Measurements from ENCODE around the gene RASSF3.
"Not testable (repeated sequence)": the region's sequence is repeated elsewhere in the genome, so short reads cannot be mapped to it uniquely, and the experiment has no call there.

The RASSF3 gene, protein sequence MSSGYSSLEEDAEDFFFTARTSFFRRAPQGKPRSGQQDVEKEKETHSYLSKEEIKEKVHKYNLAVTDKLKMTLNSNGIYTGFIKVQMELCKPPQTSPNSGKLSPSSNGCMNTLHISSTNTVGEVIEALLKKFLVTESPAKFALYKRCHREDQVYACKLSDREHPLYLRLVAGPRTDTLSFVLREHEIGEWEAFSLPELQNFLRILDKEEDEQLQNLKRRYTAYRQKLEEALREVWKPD

DNA sequence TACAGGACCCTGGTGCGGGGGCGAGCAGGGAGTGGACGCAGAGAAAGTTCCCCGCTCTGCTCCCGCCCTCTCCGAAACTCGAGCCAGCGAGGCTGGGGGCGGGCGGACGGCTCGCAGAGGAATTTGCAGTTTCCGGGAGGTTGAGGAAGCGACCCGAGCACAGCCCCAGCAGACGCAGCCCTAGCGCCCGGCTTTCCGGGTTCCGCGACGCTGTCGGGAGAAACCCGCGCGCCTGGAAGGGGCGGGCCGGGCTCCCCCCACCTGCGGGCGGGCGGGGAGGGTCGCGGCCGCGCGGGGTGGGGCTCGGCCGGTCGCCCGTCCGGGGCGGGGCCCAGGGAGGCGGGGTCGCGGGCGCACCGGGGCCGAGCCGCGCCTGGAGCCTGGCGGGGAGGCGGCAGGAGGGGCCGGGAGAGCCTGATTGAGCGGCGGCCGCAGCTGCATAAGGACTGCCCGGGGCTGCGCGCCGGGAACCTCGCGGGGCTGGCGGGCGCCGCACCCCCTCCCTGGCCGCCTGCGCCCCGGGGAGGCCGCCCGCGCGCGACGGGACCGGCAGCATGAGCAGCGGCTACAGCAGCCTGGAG is at the start of gene RASSF3:
Gene RASSF3 (plus strand): TSS at position 417 of the 581 bp plus-strand sequence. CDS start 138 bp downstream, at position 555.
- DNase-seq = peak; percentile 95

DNA sequence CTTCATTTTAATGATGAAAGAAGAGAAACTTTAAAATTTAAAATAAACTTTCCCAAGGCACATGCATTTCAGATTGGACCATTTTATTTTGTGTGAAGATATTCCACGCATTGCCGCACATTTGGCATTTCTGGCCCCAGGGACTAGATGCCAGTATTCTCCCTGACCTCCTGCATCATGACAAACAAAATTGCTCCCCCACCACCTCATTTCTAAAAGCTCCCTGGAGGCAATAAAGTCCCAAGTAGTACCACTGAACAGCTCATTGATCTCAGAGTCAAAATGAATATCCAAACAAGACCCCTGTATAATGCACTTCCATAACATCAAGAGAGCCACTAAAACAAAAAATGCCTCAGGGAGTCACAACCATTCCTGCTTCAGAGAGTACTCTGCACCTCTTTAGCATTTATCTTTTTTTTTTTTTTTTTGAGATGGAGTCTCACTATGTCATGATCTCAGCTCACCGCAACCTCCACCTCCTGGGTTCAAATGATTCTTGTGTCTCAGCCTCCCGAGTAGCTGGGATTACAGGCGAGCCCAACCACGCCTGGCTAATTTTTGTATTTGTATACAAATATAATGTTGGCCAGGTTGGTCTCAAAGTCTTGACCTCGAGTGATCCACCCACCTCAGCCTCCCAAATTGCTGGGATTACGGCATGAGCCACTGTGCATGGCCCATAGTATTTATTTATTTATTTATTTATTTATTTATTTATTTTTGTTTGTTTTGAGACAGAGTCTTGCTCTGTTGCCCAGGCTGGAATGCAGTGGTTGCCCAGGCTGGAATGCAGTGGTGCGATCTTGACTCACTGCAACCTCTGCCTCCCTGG is 48.8 kb upstream of the RASSF3 start:
- DNase-seq = no peak

DNA sequence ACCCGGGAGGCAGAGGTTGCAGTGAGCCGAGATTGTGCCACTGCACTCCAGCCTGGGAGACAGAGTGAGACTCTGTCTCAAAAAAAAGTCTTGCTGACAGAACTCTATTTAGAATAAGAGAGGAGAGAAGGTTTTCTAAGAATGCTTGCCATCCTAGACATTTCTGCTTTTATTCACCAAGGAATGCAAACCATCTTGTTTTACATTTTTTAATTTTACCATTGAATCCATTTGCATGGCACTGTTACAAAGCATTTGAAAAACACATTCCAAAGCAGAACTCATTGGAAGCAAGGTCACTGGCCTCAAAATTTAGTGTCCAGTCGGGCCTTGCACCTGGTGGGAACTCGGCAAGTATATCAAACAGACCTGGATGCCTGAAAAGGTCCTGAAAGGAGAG is 44.2 kb upstream of the RASSF3 start:
- no peak for DNase-seq

DNA sequence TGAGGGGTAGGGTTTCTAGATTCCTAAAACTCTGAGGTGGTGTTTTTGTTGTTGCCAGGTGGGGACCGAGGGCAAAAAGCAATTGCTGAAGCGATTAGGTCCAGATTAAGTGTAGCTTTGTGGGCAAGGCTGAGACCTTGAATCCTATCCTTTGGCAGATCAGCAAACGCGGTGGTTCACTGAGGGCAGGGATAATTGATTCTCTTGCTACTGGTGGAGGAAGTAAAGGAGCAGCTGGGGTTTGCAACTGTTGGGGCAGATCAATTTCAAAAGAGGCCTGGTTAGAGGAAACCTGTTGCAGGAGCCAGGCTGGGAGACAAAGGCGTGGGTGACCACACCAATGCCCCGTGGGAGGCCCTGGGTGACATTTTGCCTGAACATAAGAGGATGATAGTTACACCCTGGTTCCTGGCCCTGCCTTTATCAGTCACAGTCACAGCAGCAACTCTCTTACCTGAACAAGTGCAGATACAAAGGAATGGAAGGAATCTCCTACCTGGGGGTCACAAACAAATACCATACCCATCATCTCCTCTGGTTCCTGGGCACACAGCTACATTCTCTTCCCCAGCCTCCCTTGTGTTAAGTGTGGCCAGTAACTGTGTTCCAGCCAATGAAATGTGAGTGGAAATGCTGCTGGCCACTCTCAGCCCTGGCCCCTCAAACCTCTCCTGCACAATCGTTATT is 43.3 kb upstream of the RASSF3 start:
- DNase-seq = peak; percentile 67

DNA sequence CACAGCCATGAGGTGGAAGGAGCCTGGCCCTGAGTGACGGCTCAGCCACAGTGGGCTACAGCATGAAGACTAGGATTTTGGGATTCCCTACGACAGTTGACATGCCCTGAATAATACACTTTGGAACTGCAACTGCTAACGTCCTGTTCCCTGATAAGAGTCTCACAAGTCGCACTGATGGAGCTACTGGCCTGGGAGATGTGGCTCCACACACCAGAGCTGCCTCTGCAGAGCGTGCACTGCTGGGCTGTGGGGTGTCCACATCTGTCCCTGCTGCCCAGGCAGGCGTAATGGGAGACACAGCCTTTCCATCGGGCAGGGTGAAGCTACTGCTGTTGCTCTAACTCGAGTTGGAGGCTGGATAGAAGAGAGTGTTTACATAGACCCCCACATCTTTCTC is 42.7 kb upstream of the RASSF3 start:
- no peak for DNase-seq

DNA sequence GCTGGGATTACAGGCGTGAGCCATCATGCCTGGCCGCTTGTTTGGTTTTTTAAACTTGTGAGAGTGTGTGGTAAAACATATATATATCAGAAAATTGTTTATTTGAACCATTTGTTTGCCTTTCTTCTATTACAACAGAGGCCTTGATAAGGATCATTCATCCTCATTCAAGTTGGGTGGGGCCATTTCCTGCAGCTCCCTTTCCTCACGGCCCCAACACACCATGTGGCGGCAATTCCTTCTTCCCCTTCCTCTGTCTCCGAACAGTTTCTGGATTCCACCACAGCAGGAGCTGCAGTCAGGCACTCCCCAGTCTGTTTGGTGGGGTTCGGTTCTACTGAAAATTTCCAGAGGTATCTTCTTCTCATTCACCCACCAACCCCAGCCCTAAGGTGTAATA is 42.0 kb upstream of the RASSF3 start:
- DNase-seq = no peak

DNA sequence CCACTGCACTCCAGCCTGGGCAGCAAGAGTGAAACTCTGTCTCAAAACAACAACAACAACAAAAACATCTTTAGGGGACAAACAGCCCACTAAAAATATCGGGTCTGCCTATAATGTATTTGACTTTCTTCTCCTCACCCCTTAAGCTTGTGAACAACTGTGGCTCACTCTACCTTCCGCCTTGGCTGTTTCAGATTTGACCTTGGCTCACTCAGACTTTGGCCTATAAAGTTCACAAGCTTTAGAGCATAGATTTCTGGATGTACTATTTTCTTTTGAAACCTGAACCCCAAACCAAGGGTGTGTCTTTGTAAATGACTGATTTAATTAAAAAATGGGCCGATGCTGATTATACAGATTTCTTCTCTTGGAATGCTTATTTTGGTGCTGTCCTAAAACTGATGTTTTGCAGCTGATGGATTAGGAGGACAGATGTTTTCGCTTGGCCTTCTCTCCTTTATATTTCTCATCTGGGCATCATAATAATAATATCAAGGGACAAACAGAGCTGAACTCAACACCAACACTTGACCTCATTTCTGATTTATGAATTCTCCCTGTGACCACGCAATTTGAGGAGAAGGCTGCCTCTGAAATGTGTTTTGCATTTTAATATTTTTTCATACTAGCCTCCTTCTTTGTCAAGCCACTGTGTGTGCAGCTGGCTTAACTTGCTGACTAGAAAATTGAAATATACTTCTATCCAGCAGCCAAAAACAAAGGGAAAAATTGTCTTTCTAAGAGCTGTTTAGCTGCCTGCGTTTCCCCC is 40.2 kb upstream of the RASSF3 start:
- DNase-seq = no peak

DNA sequence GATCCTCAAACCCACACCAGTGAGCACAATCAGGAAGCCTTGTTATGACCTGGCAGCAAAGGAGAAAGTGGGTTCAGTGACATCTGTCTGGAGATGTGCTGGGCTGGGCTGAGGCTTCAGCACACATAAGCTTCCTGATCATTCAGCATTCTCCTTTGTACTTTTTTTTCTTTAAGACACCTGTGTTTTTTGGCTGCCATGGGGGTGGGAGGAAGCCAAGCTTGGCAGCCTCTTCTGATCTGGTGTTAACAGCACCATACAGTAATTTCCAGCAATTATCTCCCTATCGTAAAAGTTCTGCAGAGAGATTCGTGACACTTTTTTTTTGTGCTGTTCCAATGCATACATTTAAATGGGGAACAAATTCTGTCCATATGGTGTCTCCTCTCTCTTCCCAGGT is 38.9 kb upstream of the RASSF3 start:
- DNase-seq = no peak

DNA sequence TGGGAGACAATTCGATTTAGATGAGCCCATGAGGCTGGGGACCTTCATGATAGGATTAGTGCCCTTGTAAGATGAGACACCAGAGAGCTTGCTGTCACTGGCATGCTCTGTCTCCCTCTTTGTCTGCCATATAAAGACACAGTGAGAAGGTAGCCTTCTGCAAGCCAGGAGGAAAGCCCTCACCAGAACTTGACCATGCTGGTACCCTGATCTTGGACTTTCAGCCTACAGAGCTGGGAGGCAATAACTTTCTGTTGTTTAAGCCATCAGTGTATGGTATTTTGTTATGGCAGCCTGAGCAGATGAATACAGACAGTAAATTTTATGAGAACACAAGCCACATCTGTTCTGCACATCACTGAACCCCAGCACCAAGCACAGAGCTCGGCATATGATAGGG is 38.1 kb upstream of the RASSF3 start:
- DNase-seq = no peak

DNA sequence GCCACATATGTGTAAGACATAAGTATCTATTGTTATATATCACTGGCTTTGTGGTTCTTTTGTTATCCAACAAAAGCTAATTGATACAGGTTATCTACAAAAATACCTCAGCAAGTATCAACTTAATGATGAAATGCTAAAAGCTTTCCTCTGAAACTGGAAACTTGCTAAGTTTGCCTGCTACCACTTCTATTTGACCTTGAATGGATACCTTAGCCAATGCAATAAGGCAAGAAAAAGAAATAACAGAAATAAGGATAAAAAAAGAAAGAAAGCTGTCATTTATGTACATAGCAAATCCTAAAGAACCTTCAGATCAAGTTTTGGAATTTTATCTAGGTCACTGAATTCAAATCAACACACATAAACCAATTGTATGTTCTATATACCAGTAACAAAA is 35.5 kb upstream of the RASSF3 start:
- DNase-seq = no peak

DNA sequence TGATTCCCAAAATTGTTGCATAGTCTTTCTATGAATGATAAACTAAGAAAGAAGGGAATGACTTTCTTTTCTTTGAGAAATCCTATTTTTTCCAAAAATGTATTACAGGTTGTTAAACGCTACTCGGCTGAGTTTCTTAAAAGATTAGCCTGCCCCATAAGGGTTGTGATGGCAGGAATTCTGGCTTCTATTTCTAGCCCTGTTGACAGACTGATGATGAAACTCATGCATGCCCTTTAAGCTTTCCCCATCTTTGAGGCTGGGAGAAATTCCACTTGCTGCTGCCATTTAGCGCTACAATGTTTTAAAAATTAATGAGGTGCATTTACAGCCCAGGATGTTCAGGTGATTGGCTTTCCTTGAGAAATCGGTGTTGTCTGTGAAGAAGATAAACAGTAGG is 33.2 kb upstream of the RASSF3 start:
- no peak for DNase-seq

DNA sequence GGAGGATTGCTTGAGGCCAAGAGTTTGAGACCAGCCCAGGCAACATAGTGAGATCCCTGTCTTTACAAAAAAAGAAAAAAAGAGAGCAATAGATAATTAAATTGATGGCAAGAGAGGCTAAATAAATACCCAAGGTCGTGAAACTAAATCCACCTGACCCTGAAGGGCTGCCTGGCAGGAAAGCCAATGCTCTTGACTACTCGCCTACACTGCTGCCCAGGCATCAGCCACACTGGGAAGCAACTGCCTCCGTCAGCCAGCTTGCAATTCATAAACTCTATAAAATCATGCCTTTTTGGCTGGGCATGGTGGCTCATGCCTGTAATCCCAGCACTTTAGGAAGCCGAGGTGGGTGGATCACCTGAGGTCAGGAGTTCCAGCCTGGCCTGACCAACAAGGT is 31.7 kb upstream of the RASSF3 start:
- no peak for DNase-seq

DNA sequence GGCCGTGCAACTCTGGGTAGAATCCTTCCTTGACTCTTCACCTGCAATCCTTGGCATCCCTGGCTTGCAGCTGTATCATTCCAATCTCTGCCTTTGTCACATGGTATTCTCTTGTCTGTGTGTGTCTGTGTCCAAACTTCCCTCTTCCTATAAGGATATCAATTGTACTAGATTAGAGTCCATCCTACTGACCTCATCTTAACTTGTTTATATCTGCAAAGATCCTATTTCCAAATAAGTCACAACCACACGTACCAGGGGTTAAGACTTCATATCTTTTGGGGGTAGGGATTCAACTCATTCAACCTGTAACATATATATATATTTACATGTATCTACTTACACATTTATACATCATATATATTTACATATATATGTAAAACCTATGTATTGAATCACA is 29.6 kb upstream of the RASSF3 start:
- no peak for DNase-seq

DNA sequence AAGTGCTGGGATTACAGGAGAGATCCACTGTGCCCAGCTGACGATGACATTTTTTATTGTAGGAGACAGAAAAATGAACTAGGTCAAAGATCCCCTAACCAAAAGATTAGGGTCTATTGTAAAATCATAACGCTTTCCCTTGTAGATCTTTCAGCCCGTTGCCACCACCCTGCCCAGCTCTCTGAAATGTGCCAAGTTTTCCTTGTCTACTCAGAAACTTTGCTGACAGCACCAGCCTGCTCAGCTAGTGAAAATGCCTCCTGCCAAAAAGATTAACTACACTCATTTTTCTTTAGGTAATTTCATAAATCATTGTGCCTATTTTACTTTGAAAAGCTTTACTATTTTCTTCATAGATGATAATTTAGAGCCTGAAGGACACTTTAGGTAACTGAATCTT is 28.2 kb upstream of the RASSF3 start:
- DNase-seq = no peak

DNA sequence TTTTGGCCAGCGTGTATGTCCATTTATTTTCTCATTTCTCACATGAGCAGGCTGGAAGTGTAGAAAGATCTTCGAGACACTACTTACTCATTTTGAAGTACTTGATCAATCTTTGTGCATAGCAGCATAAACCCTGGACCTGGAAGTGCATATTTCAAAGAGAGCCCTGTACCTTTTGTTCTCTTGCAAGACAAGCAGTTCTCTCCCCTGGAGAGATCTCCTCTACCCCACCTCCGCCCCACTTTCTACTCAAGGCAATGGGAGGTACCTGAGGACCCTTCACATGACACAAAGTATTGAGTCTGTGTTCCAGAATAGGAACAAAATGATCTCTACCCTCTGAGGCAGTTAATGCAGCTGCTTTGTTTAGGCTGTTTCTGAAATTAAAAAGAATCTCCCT is 27.4 kb upstream of the RASSF3 start:
- no peak for DNase-seq

DNA sequence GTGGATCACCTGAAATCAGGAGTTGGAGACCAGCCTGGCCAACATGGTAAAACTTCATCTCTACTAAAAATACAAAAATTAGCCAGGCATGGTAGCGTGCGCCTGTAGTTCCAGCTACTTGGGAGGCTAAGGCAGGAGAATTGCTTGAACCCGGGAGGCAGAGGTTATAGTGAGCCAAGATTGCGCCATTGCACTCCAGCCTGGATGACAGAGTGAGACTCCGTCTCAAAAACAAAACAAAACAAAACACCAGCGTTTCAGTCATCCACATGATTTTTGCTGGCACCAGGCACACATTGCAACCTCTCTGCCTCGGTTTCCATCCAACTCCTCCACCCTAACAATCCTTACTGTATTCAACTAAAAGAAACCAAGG is 26.9 kb upstream of the RASSF3 start:
- not testable (repeated sequence) for DNase-seq

DNA sequence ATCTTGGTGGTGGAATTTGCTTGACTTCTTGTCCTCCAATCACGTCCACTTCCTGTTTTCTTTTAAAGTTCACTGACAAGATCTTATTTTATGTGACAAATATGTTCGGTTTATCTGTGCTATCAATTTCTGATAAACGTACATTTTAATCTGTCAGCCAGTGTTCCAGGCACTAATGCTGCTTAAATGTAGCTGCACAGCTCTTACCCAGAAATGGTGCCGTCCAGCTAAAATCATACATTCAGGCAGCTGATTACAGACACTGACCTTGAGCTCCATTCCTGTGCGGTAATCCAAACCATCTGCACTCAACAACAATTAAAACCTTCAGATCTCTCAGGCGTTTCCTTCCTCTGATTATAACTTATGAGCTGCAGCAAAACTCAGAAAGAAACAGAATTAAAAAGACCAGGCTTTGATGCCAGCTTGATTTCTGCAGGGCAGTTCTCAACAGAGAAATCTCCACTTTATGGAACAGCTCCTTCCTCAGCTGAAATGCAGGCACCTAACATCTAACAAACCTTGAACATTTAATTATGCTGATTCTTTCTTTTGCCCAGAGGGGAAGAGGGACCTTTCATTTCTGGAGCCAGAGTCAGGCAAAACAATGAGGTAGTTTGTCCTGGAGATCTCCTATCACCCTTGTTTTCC is 26.4 kb upstream of the RASSF3 start:
- DNase-seq = no peak

DNA sequence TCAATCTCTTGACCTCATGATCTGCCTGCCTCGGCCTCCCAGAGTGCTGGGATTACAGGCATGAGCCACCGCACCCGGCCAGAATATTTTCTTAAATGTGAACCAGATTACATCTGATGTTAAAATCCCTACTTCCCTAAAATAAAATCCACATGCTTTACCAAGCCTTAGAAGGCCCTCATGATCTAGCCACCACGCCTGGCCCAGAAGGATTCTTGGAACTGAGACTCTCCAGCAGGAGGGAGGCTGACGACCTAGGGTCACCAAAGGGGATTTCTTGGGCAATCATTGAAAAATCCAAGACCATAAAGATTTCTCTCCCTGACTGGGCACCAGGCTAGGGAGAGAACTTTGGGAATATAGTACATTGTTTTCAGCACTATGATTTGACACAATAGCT is 25.2 kb upstream of the RASSF3 start:
- no peak for DNase-seq

DNA sequence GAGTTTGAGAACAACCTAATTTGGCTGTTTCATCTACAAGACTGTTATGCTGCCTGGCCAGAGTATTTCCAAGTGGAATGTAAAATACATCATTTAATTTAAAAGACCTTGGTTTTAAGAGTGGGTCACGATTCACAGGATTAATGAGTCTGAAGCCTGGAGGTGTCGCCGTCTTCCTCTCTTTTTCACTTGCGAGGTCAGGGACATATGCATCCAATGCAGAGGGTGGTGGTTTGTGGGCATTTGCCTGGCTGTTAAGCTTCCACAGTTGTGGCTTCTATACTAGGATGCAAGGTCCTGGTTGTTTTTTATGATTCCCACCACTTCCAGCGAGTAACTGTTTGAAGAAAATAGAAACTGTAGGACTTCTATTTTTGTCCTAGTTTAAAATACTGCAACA is 22.8 kb upstream of the RASSF3 start:
- no peak for DNase-seq

DNA sequence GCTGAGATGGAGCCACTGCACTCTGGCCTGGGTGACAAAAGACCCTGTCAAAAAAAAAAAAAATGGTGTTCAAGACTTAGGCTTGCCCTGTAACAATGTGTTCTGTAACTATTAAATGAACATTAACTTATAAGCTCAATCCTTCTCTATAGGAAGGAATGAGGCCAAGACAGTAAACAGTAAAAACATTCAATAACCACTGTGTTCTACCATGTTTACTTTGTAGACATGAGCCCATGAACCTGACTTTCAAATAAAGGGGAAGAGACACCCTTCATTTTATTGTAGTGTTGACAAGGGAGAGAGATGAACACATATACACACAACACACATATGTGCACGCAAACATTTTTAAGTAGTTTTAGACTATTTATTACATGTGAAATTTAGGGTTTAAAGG is 20.1 kb upstream of the RASSF3 start:
- DNase-seq = no peak

DNA sequence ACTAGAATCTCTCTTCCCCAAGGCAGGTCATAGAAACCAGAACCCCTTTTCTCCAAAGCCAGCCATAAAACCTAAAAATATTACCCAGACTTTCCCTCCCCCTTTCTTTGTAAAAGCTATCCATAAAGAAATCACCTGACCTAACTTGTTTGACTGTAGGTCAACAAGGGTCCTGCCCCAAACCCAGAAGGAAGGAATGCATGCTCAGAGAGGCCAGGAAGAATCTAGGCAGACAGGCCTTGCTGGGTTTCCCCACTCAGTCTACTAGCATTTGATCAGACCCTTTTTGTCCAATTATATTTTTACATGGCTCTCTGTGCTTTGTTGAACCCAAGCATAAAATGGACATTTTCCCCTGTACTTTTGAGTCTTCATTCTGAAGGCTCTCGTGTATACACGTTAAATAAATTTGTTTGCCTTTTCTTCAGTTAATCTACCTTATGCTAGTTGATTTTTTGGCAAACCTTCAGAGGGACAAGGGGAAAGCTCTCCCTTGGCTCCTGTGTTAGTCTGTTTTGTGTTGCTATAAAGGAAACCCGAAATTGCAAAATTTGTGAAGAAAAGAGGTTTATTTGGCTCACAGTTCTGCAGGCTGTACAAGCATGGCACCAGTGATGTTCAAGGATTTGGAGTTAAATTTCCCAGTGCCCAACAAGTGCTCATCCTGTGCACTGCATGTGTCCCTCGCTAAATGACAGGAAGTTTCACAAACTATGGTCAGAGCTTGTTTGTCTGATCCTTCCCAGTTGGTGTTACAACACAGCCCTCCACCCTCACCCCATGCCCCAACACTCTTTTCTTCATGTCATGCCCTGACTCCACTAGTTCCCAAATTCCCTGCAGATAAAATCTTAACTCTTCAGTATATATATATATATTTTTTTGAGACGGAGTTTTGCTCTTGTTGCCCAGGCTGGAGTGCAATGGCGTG is 14.2 kb upstream of the RASSF3 start:
- peak; percentile 67 for DNase-seq

All from islet precursor cell (in vitro differentiated cells).